ENCODE data around the gene PHETA2. TPM values are rescaled to one million over a fixed set of nuclear protein-coding genes. Genes with fewer than 3 reads are reported as not detected.

Gene PHETA2
- total RNA-seq, 1 experiment from 2014 or later = 5.7 TPM

DNA sequence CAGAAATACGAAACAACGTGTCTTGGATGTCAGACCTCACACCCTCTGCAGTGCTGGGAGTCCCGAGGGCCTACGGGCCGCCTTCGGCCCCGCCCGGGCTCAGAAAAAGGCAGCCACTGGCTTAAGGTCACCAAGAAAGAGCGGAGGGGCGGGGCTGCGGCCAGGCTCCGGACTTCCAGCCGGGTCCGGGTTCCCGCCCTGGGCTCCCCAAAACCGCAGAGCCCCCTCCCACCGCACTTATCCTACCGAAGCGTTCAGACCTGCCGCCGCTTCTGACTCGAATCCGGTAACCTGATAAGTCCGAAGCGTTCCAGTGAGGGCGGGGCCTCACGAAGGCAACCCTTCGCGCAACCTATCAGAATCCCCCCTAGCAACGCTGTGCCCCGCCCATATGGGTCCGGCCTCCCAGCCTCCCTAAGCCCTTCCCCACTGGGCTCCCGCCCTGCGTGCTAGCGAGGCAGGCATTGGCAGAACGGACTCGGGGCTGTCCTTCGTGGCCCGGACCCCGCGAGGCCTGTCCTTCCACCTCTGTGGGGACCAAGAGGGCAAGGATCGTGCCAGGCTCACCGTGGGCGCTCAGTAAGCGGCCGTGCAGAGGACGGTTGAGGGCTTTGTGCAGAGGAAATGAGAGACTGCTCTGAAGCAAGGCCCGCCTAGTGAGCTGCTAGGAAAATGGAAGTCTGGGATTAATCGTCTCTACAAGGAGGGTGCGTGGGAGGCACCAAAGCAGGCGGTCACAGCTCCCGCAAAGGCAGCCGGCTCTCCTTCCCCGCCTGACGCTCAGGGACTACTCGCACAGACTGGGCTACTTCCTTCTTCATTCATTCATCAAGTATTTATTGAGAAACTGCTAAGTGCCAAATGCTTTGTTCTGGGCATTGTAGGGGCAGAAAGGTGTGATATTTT lies 3.3 kb upstream of the PHETA2 start, which contains the start of gene NAGA (continued):
- TF ChIP-seq CREB1 (CRISPR knock-in tag; IDR thresholded peaks at IDR 0.05) (peak; percentile 84; the same call in 1 of the 2 replicates), HMGXB4 (CRISPR knock-in tag; IDR thresholded peaks at IDR 0.05) (no peak), ZNF263 (CRISPR knock-in tag; IDR thresholded peaks at IDR 0.05; ENCODE audit: low read depth) (no peak), MYBL2 (CRISPR knock-in tag; IDR thresholded peaks at IDR 0.05) (no peak), ZNF396 (CRISPR knock-in tag; IDR thresholded peaks at IDR 0.05; ENCODE audit: borderline replicate concordance) (no peak), NFE2L1 (CRISPR knock-in tag; IDR thresholded peaks at IDR 0.05) (peak; percentile 11; the same call in 1 of the 2 replicates), ZNF671 (CRISPR knock-in tag; IDR thresholded peaks at IDR 0.05) (no peak), NFYB (CRISPR knock-in tag; conservative IDR thresholded peaks at IDR 0.05; ENCODE audit: low read depth) (peak; percentile 61), SP1 (CRISPR knock-in tag; conservative IDR thresholded peaks at IDR 0.05) (peak; percentile 69), IRF1 (CRISPR knock-in tag; IDR thresholded peaks at IDR 0.05) (peak; percentile 92), ZNF317 (CRISPR knock-in tag; IDR thresholded peaks at IDR 0.05; ENCODE audit: borderline replicate concordance, low read depth) (peak; percentile 38; the same call in 1 of the 2 replicates), HMGA2 (CRISPR knock-in tag; IDR thresholded peaks at IDR 0.05) (no peak), KAT7 (CRISPR knock-in tag; IDR thresholded peaks at IDR 0.05; ENCODE audit: borderline replicate concordance) (no peak), TEAD4 (CRISPR knock-in tag; IDR thresholded peaks at IDR 0.05) (no peak), NR3C1 (CRISPR knock-in tag; conservative IDR thresholded peaks at IDR 0.05; ENCODE audit: low read depth) (no peak), FOXP1 (CRISPR knock-in tag; IDR thresholded peaks at IDR 0.05; ENCODE audit: borderline replicate concordance) (peak; percentile 81; the same call in 1 of the 2 replicates), GRHL2 (CRISPR knock-in tag; IDR thresholded peaks at IDR 0.05; ENCODE audit: insufficient replicate concordance, severe bottlenecking) (no peak), ZNF425 (CRISPR knock-in tag; conservative IDR thresholded peaks at IDR 0.05) (no peak), RELA (CRISPR knock-in tag; IDR thresholded peaks at IDR 0.05; ENCODE audit: borderline replicate concordance) (0 out of 2 replicates have a peak, but pooled peaks have one; percentile 48), ZNF121 (CRISPR knock-in tag; IDR thresholded peaks at IDR 0.05) (peak; percentile 20; the same call in 1 of the 2 replicates), ZBTB43 (CRISPR knock-in tag; IDR thresholded peaks at IDR 0.05) (no peak), ETV6 (CRISPR knock-in tag; IDR thresholded peaks at IDR 0.05) (peak; percentile 85), EMX1 (CRISPR knock-in tag; IDR thresholded peaks at IDR 0.05) (no peak), ZNF423 (CRISPR knock-in tag; IDR thresholded peaks at IDR 0.05) (no peak), NFATC4 (CRISPR knock-in tag; IDR thresholded peaks at IDR 0.05) (no peak), TEAD1 (CRISPR knock-in tag; IDR thresholded peaks at IDR 0.05) (peak; percentile 88)
- TF ChIP-seq, protein P1, sequence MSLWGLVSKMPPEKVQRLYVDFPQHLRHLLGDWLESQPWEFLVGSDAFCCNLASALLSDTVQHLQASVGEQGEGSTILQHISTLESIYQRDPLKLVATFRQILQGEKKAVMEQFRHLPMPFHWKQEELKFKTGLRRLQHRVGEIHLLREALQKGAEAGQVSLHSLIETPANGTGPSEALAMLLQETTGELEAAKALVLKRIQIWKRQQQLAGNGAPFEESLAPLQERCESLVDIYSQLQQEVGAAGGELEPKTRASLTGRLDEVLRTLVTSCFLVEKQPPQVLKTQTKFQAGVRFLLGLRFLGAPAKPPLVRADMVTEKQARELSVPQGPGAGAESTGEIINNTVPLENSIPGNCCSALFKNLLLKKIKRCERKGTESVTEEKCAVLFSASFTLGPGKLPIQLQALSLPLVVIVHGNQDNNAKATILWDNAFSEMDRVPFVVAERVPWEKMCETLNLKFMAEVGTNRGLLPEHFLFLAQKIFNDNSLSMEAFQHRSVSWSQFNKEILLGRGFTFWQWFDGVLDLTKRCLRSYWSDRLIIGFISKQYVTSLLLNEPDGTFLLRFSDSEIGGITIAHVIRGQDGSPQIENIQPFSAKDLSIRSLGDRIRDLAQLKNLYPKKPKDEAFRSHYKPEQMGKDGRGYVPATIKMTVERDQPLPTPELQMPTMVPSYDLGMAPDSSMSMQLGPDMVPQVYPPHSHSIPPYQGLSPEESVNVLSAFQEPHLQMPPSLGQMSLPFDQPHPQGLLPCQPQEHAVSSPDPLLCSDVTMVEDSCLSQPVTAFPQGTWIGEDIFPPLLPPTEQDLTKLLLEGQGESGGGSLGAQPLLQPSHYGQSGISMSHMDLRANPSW (CRISPR knock-in tag; conservative IDR thresholded peaks at IDR 0.05; ENCODE audit: low read depth) = no peak
- TF ChIP-seq, protein P2, sequence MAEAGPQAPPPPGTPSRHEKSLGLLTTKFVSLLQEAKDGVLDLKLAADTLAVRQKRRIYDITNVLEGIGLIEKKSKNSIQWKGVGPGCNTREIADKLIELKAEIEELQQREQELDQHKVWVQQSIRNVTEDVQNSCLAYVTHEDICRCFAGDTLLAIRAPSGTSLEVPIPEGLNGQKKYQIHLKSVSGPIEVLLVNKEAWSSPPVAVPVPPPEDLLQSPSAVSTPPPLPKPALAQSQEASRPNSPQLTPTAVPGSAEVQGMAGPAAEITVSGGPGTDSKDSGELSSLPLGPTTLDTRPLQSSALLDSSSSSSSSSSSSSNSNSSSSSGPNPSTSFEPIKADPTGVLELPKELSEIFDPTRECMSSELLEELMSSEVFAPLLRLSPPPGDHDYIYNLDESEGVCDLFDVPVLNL (CRISPR knock-in tag; IDR thresholded peaks at IDR 0.05; ENCODE audit: borderline replicate concordance, low read depth) = 0 out of 2 replicates have a peak, but pooled peaks have one; percentile 51

Data from WTC11 (cell line).